Loucy (cell line): ENCODE data around the gene USP8.

Experiments
- H2AFZ ChIP-seq: fragments of 200-600 bp; sonication (generic); 2 replicates; pipeline ENCODE4 v1.6.0; 2016; ENCODE audit warnings: antibody characterized with exemption, mild to moderate bottlenecking, low read length, moderate library complexity
- H3F3A ChIP-seq: fragments of 200-600 bp; 2 replicates; pipeline ENCODE4 v1.6.0; 2016; ENCODE audit warnings: antibody characterized with exemption, low read depth, mild to moderate bottlenecking
- H3K27me3 ChIP-seq: fragments of 200-600 bp; sonication (generic); 2 replicates; pipeline ENCODE4 v1.6.1; 2014; ENCODE audit warnings: low read length, mild to moderate bottlenecking; ENCODE audit not compliant: insufficient read depth, poor library complexity, severe bottlenecking
- H3K36me3 ChIP-seq: fragments of 200-600 bp; sonication (generic); 2 replicates; pipeline ENCODE4 v1.6.1; 2016; ENCODE audit warnings: low read length; ENCODE audit not compliant: insufficient read depth
- H3K4me1 ChIP-seq: fragments of 200-600 bp; sonication (generic); 2 replicates; pipeline ENCODE4 v1.5.1; 2014; ENCODE audit warnings: low read length, mild to moderate bottlenecking; ENCODE audit not compliant: insufficient read depth, poor library complexity, severe bottlenecking
- H3K4me2 ChIP-seq: fragments of 200-600 bp; sonication (generic); 2 replicates; pipeline ENCODE4 v1.6.0; 2014; ENCODE audit warnings: antibody characterized with exemption, low read length, low read depth, mild to moderate bottlenecking; ENCODE audit not compliant: poor library complexity, severe bottlenecking
- H3K4me3 ChIP-seq: fragments of 200-600 bp; sonication (generic); 2 replicates; pipeline ENCODE4 v1.5.1; 2014; ENCODE audit warnings: low read length, mild to moderate bottlenecking, mixed read lengths; ENCODE audit not compliant: poor library complexity, severe bottlenecking
- H3K79me2 ChIP-seq: fragments of 200-600 bp; sonication (generic); 2 replicates; pipeline ENCODE4 v1.6.1; 2014; ENCODE audit warnings: low read length; ENCODE audit not compliant: insufficient read depth
- H3K9ac ChIP-seq: fragments of 200-600 bp; sonication (generic); 2 replicates; pipeline ENCODE4 v1.6.0; 2014; ENCODE audit warnings: mild to moderate bottlenecking, low read depth, low read length, moderate library complexity; ENCODE audit not compliant: poor library complexity, severe bottlenecking
- H3K9me2 ChIP-seq: fragments of 200-600 bp; sonication (generic); replicated peaks from 2 replicates; pipeline ENCODE4 v1.6.1; 2016; ENCODE audit warnings: low read depth, low read length, mixed read lengths
- H3K9me3 ChIP-seq: fragments of 200-600 bp; sonication (generic); 2 replicates; pipeline ENCODE4 v1.6.1; 2014; ENCODE audit warnings: mild to moderate bottlenecking, antibody characterized with exemption, low read length, low read depth; ENCODE audit not compliant: insufficient read depth
- H4K20me1 ChIP-seq: fragments of 200-600 bp; sonication (generic); 2 replicates; pipeline ENCODE4 v1.6.0; 2014; ENCODE audit warnings: antibody characterized with exemption, low read length, mild to moderate bottlenecking; ENCODE audit not compliant: insufficient read depth, poor library complexity, severe bottlenecking
- CTCF ChIP-seq: fragments of 200-600 bp; sonication (generic); conservative IDR thresholded peaks from 2 replicates; pipeline ENCODE4 v1.5.1; 2014; ENCODE audit warnings: mild to moderate bottlenecking, antibody characterized with exemption, low read length
- EZH2phosphoT487 ChIP-seq: fragments of 200-600 bp; IDR thresholded peaks from 2 replicates; pipeline ENCODE4 v1.6.1; 2018; ENCODE audit warnings: antibody characterized with exemption, mild to moderate bottlenecking, moderate library complexity, borderline replicate concordance

USP8 gene

DNA sequence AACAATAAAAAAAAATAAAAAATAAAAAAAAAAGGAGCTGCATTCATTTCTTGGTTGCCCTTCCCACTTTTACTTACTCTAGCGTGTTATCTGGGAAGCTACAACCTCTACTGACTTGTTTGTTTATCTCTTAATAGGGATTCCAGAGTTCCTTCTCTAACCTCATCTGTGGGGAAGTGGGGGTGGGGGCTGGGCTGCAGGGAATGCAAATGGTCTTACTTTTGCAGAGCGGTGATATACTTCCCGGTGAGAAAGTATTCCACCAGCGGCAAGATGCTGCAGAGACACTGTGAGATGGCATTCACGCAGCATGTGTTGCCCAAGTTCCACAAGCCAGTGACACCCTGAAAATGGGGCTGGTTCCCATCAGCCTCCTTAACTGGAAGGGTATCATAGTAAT, 120.2 kb downstream of the USP8 start:
- Histone ChIP-seq H4K20me1 (no peaks in the 10 kb centered on the region), H3K4me1 (peaks cover 33% of the 10 kb centered on the region), H3K9me3 (no peaks in the 10 kb centered on the region), H3K36me3 (no peaks in the 10 kb centered on the region), H3K27me3 (no peaks in the 10 kb centered on the region), H3K79me2 (no peaks in the 10 kb centered on the region), H2AFZ (no peak overlapping the region), H3F3A (no peaks in the 10 kb centered on the region), H3K9ac (no peak overlapping the region), H3K9me2 (no peaks in the 10 kb centered on the region), H3K4me3 (no peak overlapping the region), H3K4me2 (no peak overlapping the region)
- TF ChIP-seq CTCF (no peak), EZH2phosphoT487 (no peak)

- H3F3A ChIP-seq: no peaks in the 10 kb centered on the region
- H3K4me2 ChIP-seq: peak within 1 kb of the TSS; percentile 72
- H2AFZ ChIP-seq: peak within 1 kb of the TSS; percentile 61
- H3K9ac ChIP-seq: peak within 1 kb of the TSS; percentile 65
- H3K79me2 ChIP-seq: no peaks in the 10 kb centered on the region
- H3K9me2 ChIP-seq: no peaks in the 10 kb centered on the region
- TF ChIP-seq CTCF: no peak
- TF ChIP-seq EZH2phosphoT487: no peak
- peak within 1 kb of the TSS; percentile 49 for H3K4me3 ChIP-seq
- H3K27me3 ChIP-seq: no peaks in the 10 kb centered on the region
- no peaks in the 10 kb centered on the region for H3K36me3 ChIP-seq
- no peaks in the 10 kb centered on the region for H3K9me3 ChIP-seq
- peaks cover 36% of the 10 kb centered on the region for H3K4me1 ChIP-seq
- no peaks in the 10 kb centered on the region for H4K20me1 ChIP-seq
Observed at GRCh38 chr15:50546566-50546965, 122.4 kb downstream of the USP8 start, which contains the start of gene USP50. TSS of gene USP50 (minus strand) at chr15:50546666. CDS start at chr15:50546525, 141 bp downstream.

DNA sequence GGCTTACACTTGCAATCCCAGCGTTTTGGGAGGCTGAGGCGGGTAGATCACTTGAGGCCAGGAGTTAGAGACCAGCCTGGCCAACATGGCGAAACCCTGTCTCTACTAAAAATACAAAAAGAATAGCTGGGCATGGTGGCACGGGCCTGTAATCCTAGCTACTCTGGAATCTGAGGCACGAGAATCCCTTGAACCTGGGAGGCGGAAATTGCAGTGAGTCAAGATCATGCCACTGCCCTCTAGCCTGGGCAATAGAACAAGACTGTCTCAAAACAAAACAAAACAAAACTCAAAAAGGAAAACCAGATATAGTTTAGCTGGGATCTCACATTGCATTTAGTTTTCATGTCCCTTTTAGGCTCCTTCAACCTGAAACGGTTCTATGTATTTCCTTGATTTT, 125.1 kb downstream of the USP8 start:
- H3K27me3 ChIP-seq: no peaks in the 10 kb centered on the region
- TF ChIP-seq CTCF (no peak), EZH2phosphoT487 (no peak)
- 0 out of 2 replicates have a peak, but pooled peaks cover 3% of the 10 kb centered on the region for H3F3A ChIP-seq
- H3K36me3 ChIP-seq: no peaks in the 10 kb centered on the region
- H3K4me2 ChIP-seq: no peak overlapping the region
- no peak overlapping the region for H3K4me3 ChIP-seq
- H3K4me1 ChIP-seq: peaks cover 33% of the 10 kb centered on the region
- no peaks in the 10 kb centered on the region for H3K79me2 ChIP-seq
- H2AFZ ChIP-seq: no peak overlapping the region
- no peaks in the 10 kb centered on the region for H3K9me2 ChIP-seq
- no peaks in the 10 kb centered on the region for H3K9me3 ChIP-seq
- H4K20me1 ChIP-seq: no peaks in the 10 kb centered on the region
- no peak overlapping the region for H3K9ac ChIP-seq
